WTC11 (cell line): ENCODE results near the gene TKT. TPM values are rescaled to one million over a fixed set of nuclear protein-coding genes. Genes with fewer than 3 reads are reported as not detected.

Experiments used
- ATAC-seq: fragments of 200-7000 bp; cut with Tn5 transposase; 2 replicates; pipeline ENCODE4 v1.10.0; 2021; ENCODE audit warnings: mild to moderate bottlenecking, moderate library complexity
- CTCF ChIA-PET: fragments of 300-600 bp; sonication (Branson Sonifier 250); formaldehyde crosslinking; loops from one replicate; lab custom pipeline; 2021; ENCODE audit warnings: antibody characterized with exemption; lab: Charles Lee
- POLR2A ChIA-PET: fragments of 350-600 bp; sonication (Branson Sonifier 250); formaldehyde crosslinking; loops from one replicate; lab custom pipeline; 2021; ENCODE audit warnings: antibody characterized with exemption; lab: Charles Lee
- DNase-seq: peaks from one replicate; pipeline ENCODE4 v3.0.0; 2021; ENCODE audit warnings: low spot score
- H3K27ac Mint-ChIP-seq: 2 replicates; pipeline ENCODE4 v1.8.0; 2021; ENCODE audit warnings: mixed read lengths
- H3K27me3 Mint-ChIP-seq: 2 replicates; pipeline ENCODE4 v1.8.0; 2021; ENCODE audit warnings: low read depth, mild to moderate bottlenecking, moderate library complexity, mixed read lengths
- H3K36me3 Mint-ChIP-seq: 2 replicates; pipeline ENCODE4 v1.8.0; 2021; ENCODE audit warnings: mixed read lengths
- H3K4me1 Mint-ChIP-seq: 2 replicates; pipeline ENCODE4 v1.8.0; 2022; ENCODE audit warnings: mixed read lengths
- H3K4me3 Mint-ChIP-seq: 2 replicates; pipeline ENCODE4 v1.8.0; 2021; ENCODE audit warnings: mild to moderate bottlenecking, moderate library complexity, mixed read lengths
- H3K9me3 Mint-ChIP-seq: 2 replicates; pipeline ENCODE4 v1.8.0; 2021; ENCODE audit warnings: mixed read lengths
- CBFB ChIP-seq: sonication (generic); formaldehyde crosslinking; IDR thresholded peaks from 2 replicates; pipeline ENCODE4 v1.8.1; 2022; ENCODE audit warnings: mild to moderate bottlenecking, low read depth, missing genetic modification reagents
- CDX4 ChIP-seq: fragments of 250-450 bp; sonication (Bioruptor Pico); IDR thresholded peaks from 2 replicates; pipeline ENCODE4 v1.9.0; 2021; ENCODE audit warnings: moderate library complexity, mild to moderate bottlenecking, inconsistent platforms, borderline replicate concordance
- E2F1 ChIP-seq: sonication (generic); formaldehyde crosslinking; IDR thresholded peaks from 2 replicates; pipeline ENCODE4 v1.8.0; 2022; ENCODE audit warnings: mild to moderate bottlenecking, missing genetic modification reagents
- ERG ChIP-seq: fragments of 250-450 bp; sonication (Bioruptor Pico); IDR thresholded peaks from 2 replicates; pipeline ENCODE4 v1.8.0; 2021; ENCODE audit warnings: mild to moderate bottlenecking
- ESRRA ChIP-seq: sonication (generic); formaldehyde crosslinking; IDR thresholded peaks from 2 replicates; pipeline ENCODE4 v1.8.1; 2022; ENCODE audit warnings: mild to moderate bottlenecking, missing genetic modification reagents, borderline replicate concordance
- FOXJ3 ChIP-seq: sonication (generic); formaldehyde crosslinking; IDR thresholded peaks from 2 replicates; pipeline ENCODE4 v1.9.0; 2021; ENCODE audit warnings: missing genetic modification reagents, mild to moderate bottlenecking, borderline replicate concordance
- FOXK1 ChIP-seq: sonication (generic); formaldehyde crosslinking; IDR thresholded peaks from 2 replicates; pipeline ENCODE4 v1.8.0; 2022; ENCODE audit warnings: mild to moderate bottlenecking, moderate library complexity, missing genetic modification reagents
- FOXP1 ChIP-seq: sonication (generic); formaldehyde crosslinking; IDR thresholded peaks from 2 replicates; pipeline ENCODE4 v1.8.0; 2022; ENCODE audit warnings: missing genetic modification reagents, mild to moderate bottlenecking, moderate library complexity, borderline replicate concordance
- HMGXB4 ChIP-seq: sonication (generic); formaldehyde crosslinking; IDR thresholded peaks from 2 replicates; pipeline ENCODE4 v1.8.1; 2023; ENCODE audit warnings: mild to moderate bottlenecking, moderate library complexity, missing genetic modification reagents
- KAT7 ChIP-seq: sonication (generic); formaldehyde crosslinking; IDR thresholded peaks from 2 replicates; pipeline ENCODE4 v1.8.1; 2023; ENCODE audit warnings: missing genetic modification reagents, mild to moderate bottlenecking, borderline replicate concordance
- NFYB ChIP-seq: sonication (generic); formaldehyde crosslinking; conservative IDR thresholded peaks from 2 replicates; pipeline ENCODE4 v1.8.0; 2022; ENCODE audit warnings: low read depth, missing genetic modification reagents
- OVOL2 ChIP-seq: fragments of 250-450 bp; sonication (Bioruptor Pico); IDR thresholded peaks from 2 replicates; pipeline ENCODE4 v1.9.0; 2021; ENCODE audit warnings: mild to moderate bottlenecking, borderline replicate concordance
- RORB ChIP-seq: fragments of 250-450 bp; sonication (Bioruptor Pico); IDR thresholded peaks from 2 replicates; pipeline ENCODE4 v1.9.0; 2021; ENCODE audit warnings: mild to moderate bottlenecking
- TCF7 ChIP-seq: sonication (generic); formaldehyde crosslinking; IDR thresholded peaks from 2 replicates; pipeline ENCODE4 v1.8.0; 2022; ENCODE audit warnings: mild to moderate bottlenecking, low read depth, missing genetic modification reagents, moderate library complexity
- TEAD1 ChIP-seq: sonication (generic); formaldehyde crosslinking; IDR thresholded peaks from 2 replicates; pipeline ENCODE4 v1.8.0; 2022; ENCODE audit warnings: mild to moderate bottlenecking, missing genetic modification reagents
- TP53 ChIP-seq: sonication (generic); formaldehyde crosslinking; IDR thresholded peaks from 2 replicates; pipeline ENCODE4 v1.8.1; 2023; ENCODE audit warnings: mild to moderate bottlenecking, missing genetic modification reagents
- USF1 ChIP-seq: sonication (generic); formaldehyde crosslinking; IDR thresholded peaks from 2 replicates; pipeline ENCODE4 v1.8.0; 2022; ENCODE audit warnings: mild to moderate bottlenecking, missing genetic modification reagents
- ZBTB21 ChIP-seq: sonication (generic); formaldehyde crosslinking; IDR thresholded peaks from 2 replicates; pipeline ENCODE4 v1.8.1; 2023; ENCODE audit warnings: mild to moderate bottlenecking, missing genetic modification reagents, borderline replicate concordance
- ZBTB43 ChIP-seq: sonication (generic); formaldehyde crosslinking; IDR thresholded peaks from 2 replicates; pipeline ENCODE4 v1.8.1; 2023; ENCODE audit warnings: mild to moderate bottlenecking, missing genetic modification reagents
- ZNF121 ChIP-seq: sonication (generic); formaldehyde crosslinking; IDR thresholded peaks from 2 replicates; pipeline ENCODE4 v1.8.0; 2023; ENCODE audit warnings: missing genetic modification reagents
- ZNF281 ChIP-seq: sonication (generic); formaldehyde crosslinking; IDR thresholded peaks from 2 replicates; pipeline ENCODE4 v1.8.0; 2023; ENCODE audit warnings: mild to moderate bottlenecking, missing genetic modification reagents
- ZNF671 ChIP-seq: fragments of 250-450 bp; sonication (Bioruptor Pico); IDR thresholded peaks from 2 replicates; pipeline ENCODE4 v1.8.0; 2021; ENCODE audit warnings: mild to moderate bottlenecking
- total RNA-seq: library from RNA; stranded (reverse); gene quantifications from 3 replicates; pipeline ENCODE4 v1.2.3, GENCODE V29; 2021

Gene TKT
- total RNA-seq, 1 experiment from 2014 or later, result 1,040 TPM

- TF ChIP-seq ZNF281 (CRISPR knock-in tag) (no peak), KAT7 (no peak), FOXK1 (CRISPR knock-in tag) (no peak), FOXP1 (CRISPR knock-in tag) (no peak), TP53 (CRISPR knock-in tag) (no peak), TCF7 (CRISPR knock-in tag) (no peak), USF1 (no peak), E2F1 (CRISPR knock-in tag) (no peak)
Measured at GRCh38 chr3:53199834-53200233, 56.0 kb downstream of the TKT start (continued).

- Mint-ChIP-seq H3K27ac (no peak overlapping the region), H3K4me3 (no peak overlapping the region), H3K36me3 (no peaks in the 10 kb centered on the region), H3K9me3 (peaks cover 4% of the 10 kb centered on the region; the same call in 1 of the 2 replicates), H3K27me3 (peaks cover 10% of the 10 kb centered on the region; the same call in 1 of the 2 replicates), H3K4me1 (peaks cover 15% of the 10 kb centered on the region)
- DNase-seq, result no peak
- ATAC-seq, result no peak
- ChIA-PET POLR2A (no interaction called here), CTCF (interaction anchor here (0.5 to 1.3 kb wide), 10 partner anchors 21 to 301 kb away, joined by 3 to 8 read pairs (median 3); partner anchors contain the start of gene PRKCD)
- TF ChIP-seq ERG (CRISPR knock-in tag) (no peak), OVOL2 (CRISPR knock-in tag) (no peak), NFYB (no peak), ESRRA (CRISPR knock-in tag) (no peak), ZBTB43 (no peak), KAT7 (no peak), FOXJ3 (CRISPR knock-in tag) (no peak), E2F1 (CRISPR knock-in tag) (no peak), CBFB (CRISPR knock-in tag) (no peak), ZBTB21 (CRISPR knock-in tag) (no peak), TEAD1 (CRISPR knock-in tag) (no peak), RORB (CRISPR knock-in tag) (no peak), ZNF281 (CRISPR knock-in tag) (no peak), ZNF671 (CRISPR knock-in tag) (no peak), ZNF121 (no peak), CDX4 (CRISPR knock-in tag) (no peak), HMGXB4 (CRISPR knock-in tag) (no peak)
Measured at GRCh38 chr3:53198996-53199395, 56.8 kb downstream of the TKT start.
